GM19099 (cell line): ENCODE data around the gene RAPGEF6.

Source experiments
- POLR2A ChIP-seq: IDR thresholded peaks from 3 replicates; pipeline ENCODE4 v1.6.1; 2011; ENCODE audit warnings: low read depth; ENCODE audit not compliant: insufficient read length; ENCODE audit errors: extremely low read depth

RAPGEF6 gene

DNA sequence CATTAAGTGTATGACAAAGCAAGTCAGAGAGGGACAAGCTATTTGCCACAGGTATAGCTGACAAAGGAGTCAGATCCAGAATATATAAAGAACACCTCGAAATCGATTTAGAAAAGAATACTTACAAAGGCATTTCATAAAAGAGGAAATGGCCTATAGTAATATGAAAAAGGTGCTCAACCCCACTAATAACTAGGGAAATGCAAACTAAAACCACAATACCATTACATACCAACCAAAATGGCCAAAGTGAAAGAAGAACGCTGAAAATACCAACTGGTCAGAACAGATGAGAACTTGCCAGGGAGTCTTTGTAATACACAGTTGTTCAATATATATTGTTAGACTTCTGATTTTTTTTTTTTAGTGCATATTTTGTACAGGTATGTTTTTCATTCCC lies 218.3 kb downstream of the RAPGEF6 start:
- no peak for TF ChIP-seq POLR2A

DNA sequence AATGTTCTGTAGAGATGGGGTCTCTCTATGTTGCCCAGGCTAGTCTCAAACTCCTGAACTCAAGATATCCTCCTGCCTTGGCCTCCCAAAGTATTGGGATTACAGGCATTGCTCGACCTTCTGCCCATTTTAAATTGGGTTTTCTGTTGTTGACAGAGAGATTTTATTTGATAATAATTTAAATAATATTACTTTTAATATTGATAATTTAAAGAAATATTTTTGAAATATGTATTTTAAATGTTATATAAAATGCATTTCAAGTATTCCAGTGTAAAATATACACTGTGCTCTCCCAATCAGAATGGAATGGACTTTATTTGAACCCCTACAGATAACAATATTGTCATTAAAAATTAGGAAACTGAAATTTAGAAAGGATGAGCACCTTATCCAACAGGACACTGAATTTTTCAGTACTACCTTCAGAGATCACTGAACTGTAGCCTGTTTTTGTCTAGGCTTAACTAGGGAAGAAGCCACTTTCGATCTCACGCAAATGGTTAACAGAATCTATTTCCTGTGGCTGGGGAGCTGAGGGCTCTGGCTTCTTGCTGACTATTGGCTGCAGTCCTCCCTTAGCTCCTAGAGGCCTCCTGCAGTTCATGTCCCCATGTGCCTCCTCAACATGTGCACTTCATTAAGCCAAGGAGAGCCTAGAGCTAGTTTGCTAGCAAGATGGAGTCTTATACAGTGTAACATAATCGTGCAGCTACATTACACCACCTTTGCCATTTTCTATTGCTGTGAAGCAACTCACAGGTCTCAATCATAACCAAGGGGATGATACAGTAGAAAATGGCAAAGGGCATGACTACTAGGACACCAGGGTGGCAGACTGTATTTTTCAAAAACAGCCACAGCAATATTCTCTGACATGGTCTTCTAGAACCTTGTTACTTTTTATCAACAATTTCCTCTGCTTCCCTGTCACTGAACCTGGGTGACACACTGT lies 221.1 kb downstream of the RAPGEF6 start:
- TF ChIP-seq POLR2A, result no peak

DNA sequence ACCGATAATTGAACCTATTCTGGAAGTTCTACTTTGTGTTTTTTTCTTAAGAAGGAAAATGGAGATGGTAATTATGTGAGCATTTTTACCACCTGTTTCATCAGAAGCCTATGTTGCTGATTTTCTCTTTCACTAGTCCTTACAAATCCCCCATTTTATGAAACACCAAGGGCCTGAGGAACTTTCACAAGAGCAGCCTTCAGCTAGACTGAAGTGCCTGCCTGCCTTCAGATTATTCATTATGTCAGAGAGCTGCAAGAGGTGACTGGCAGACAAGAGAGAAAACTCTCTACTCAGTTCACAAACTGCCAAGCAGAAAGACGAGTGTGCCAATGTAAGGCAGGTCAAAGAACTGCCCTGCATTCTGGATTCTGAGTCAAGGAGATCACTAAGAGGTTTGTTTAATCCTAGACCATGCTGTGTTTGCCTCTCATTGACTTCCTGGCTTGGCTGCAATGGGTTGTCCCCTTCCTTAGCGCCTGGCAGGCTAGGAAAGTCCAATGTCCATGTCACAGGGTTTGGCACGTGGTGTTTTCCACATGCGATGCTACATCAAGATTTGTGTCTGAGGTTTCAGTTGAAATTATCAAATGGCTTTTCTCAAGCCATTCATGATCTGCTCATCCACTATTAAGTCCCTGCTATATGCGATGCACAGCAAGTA lies 227.9 kb downstream of the RAPGEF6 start:
- TF ChIP-seq POLR2A, result no peak

DNA sequence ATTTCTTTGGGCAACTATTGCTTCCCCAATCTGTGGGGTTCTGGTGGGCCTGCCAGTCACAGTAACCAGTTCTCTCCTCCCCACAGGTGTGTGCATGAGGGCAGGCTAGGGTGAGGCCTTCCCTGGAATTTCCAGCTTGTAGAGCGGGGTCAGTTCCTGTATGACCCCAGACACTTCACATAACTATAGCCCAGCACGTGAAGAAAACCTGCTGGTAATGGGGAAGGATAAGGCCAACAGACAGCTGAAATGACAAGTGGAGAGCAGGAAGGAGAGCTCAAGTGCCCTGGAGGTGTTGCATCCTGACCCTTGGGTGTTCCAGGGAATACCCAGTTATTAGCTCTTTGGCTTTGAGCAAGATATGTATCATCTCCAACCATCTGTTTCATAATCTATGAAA lies 229.0 kb downstream of the RAPGEF6 start:
- TF ChIP-seq POLR2A, result no peak

DNA sequence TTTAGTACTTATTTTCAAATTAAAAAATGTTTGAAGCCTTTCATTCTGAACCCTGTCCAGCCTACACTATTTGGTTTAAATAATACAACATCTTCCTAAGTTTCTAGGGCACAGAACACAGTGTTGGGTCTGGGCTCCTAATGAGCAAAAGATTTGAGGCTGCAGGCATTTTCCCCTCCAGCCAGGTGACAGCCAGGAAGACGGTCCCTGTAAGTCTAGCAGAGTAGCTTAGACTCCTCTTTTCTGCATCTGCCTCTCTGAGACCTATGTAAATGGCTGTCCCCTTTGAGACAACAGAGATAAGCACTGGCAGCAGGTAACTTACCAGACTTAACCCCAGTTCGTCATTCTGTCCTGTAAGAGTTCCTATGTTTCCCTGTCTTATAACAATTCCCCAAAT lies 229.4 kb downstream of the RAPGEF6 start:
- TF ChIP-seq POLR2A, result no peak

DNA sequence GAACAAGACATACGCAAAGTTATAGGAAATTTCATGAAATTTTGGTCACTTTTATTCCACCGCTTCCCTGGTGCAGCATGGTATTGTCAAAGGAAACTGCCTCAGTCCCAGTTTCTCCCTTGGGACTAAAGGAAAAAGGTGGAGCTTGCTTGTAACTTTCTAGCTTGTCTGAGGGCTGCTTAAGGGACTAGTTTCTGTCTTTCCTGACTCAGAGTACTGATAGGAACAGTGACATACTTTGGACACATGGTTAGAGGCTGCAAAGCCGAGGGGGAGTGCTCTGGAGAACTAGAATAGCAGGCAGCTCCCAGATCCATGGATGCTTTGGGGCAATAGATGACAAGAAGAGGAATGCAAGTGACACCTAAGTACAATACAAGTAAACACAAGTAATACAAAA lies 234.4 kb downstream of the RAPGEF6 start:
- TF ChIP-seq POLR2A, result no peak

DNA sequence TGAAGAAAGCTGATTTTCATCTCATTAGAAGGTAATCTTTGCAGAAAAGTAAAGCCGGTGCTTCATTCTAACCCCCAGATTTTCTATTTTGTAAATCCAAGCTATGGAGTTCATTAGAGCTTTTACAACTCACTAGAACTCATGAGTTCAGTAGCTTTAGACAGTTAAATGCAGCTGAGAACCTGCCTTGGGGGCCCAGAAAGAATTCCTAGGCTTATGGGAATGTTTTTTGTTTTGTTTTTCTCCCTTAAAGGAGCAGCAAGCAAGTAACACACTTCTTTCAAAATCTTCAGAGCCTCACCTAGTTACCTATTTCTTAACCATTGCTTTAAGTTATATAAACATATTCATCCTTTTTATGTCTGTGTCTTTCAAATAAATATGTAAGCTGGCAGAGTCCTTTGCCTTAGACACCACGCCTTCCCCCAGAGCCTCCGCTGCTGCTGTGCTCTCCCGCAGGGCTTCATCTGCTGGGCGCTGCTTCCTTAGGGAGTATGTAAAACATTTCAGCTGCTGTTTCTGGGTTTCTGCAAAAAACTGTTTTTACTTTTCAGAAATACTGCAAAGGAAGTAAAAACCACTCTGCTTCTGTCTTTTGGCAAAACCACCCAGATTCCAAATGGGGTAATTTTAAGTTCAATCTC lies 238.3 kb downstream of the RAPGEF6 start:
- no peak for TF ChIP-seq POLR2A

DNA sequence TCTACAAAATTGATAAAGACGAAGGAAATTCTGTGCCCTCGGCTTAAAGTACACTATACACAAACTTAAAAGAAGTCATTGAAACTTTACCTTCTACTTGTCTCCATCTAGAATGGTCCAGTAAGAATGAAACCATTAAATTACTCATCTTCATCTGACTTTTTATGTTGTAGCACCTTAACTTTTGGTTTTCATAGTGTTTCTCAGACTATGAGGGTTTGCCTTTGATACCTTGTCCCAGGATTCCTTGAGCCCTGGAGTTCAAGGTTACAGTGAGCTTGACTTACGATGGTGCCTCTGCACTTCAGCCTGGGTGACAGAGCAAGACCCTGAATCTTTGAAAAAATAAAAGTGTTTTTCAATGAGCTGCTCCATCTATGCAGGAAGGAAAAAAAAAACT lies 239.0 kb downstream of the RAPGEF6 start:
- no peak for TF ChIP-seq POLR2A

DNA sequence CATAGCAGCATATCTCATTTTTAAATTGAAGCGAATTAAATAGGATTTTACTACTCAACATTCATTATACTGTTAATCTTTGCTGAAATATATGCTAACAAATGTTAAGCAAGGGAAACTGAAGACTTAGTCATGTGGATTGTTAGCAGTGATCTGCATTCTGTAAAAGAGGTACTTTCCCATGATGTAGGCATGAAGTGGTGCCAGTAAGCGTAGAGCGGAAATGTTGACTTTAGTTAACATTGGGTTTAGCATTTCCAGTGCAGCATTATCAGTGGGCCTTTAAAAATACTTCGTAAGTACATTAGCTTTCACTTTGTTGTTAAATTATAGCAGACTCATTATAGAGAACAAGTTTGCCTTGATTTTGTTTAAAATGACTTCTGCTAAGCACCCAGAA lies 240.9 kb downstream of the RAPGEF6 start:
- no peak for TF ChIP-seq POLR2A

DNA sequence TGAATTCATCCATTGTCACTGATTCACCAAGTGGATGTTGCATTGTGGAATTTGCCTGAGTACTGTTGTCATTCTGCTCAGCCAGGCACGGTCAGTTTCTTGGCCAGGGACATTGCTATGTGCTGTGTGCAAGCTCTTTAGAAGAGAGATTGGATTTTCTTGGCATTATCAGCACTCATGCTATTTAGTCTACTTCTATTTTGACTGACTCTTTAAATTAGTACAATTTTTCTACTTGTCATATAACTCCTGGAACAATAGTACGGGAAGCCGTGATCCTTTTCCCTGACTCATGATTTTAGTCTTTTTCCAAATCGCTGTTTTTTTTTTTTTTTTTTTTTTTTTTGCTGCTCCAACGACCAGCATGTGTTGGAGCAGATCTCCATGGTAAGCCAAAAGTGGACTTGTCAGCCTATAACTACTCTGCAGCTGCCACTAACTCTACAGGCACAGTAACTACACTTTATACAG lies 241.5 kb downstream of the RAPGEF6 start:
- TF ChIP-seq POLR2A, result no peak

DNA sequence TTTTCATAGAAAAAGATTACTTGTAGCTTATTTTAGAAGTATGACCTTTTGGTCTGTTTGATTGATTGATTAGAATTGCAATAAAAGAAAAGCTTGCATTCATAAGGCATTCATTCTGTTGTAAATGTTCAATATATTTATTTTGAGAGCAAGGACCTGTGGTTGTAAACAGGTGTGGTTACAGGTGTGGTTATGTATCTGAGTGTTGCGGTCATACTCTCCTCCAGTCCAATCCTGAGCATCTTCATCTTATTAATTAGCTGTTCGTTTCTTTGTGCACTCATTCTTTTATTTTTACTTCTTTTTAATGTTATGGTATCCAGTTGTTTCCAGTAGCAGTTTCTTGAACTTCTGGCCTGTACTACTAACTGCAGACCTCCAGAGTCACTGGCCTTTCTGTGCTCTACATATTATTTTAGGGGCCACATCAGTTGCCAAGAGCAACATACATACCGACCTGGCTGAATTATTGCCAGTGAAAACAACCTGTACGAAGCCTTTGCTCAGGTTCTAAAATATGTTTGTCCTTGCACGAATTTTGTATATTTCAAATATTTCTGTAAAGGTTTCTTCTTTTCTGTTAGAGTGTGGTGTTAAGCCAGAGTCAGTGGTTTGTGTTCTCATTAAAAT lies 242.4 kb downstream of the RAPGEF6 start:
- no peak for TF ChIP-seq POLR2A

DNA sequence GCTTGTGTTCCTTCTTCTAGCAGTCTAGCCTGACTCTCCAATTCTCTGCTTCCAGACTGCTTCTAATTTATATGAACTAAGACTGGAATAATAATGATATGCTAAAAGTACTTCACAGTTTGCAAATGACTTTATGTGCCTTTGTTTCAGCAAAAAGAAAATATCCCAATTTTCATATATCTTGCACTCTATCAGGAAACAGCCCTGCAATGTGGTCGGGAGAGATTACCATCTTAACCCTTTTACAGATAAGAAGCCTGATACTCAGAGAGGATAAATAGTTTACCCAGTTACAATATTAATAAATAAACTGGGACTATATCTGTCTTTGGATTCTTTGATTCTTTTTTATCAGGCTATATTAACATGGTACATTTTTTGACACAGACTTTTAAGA lies 245.2 kb downstream of the RAPGEF6 start:
- TF ChIP-seq POLR2A, result no peak

DNA sequence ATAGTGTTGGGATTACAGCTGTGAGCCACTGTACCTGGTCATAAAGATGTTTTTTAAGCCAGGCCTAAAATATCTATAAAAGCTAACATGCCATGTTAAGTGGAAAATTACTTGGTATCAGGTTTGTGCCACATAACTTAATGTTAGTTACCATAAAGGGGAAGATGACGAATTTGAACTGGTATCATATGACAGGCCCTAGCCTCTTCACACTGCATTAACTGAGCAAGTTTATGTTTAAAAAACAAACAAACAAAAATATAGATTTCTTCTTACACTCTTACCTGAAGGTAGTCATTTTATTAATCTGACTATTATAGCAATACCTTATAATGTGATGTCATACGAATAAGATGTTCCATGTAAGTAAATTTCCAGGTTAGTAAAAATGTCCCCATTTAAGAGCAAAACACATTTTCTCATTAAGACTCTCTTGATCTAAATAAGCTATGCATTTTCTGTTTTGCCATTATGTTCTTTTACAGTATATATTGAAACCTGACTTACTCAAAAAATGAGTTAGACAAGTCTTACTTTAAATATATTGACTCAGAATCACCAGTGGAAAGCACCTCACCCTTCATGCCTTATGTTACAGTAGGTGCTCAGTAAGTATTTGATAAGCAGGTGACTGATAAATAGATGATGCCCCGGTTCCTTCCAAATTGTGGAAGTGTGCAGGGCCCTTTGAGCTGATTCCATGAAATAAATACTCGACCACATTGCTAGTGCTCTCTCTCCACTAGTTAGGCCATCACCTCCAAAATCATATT lies 245.7 kb downstream of the RAPGEF6 start:
- no peak for TF ChIP-seq POLR2A

DNA sequence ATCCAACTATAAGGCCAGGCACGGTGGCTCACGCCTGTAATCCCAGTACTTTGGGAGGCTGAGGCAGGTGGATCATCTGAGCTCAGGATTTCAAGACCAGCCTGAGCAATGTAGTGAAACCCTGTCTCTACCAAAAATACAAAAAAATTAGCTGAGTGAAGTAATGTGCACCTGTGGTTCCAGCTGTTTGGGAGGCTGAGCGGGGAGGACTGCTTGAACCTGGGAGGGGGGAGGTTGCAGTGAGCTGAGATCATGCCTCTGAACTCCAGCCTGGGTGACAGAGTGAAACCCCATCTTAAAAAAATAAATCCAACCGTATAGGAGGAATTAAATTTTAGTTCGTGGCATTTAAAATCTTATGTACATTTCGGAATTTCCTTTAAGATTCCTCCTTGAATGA lies 247.8 kb downstream of the RAPGEF6 start:
- no peak for TF ChIP-seq POLR2A
